GM21529 (cell line): ENCODE results near the gene SAP30.

Experiments used
- ATAC-seq: cut with Tn5 transposase; IDR thresholded peaks from one replicate; pipeline ENCODE4 v1.9.1; 2021; ENCODE audit not compliant: unreplicated experiment

The SAP30 gene

DNA sequence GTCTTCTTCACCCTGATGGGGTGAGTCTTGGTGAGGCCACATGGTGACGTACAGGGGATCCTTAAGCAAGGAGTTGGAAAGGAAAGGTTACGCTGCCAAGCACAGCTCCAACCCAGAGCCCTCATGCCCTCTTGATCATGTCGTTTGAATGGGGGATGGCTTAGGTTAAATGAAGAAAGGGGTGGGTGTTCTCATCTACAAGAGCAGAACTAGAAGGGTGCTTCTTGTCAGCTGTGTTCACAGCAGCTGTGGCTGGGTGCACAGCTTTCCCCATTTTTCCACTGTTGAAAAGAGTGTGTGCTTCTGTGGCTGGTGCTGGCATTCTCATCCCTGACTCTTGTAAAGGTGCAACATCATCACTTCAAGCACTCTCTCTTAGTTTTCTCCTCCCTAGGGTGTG lies 43.7 kb downstream of the SAP30 start:
- ATAC-seq, result no peak

- no peak for ATAC-seq
These were observed 44.3 kb downstream of the SAP30 start for GRCh38 chr4:173415092-173415491.

DNA sequence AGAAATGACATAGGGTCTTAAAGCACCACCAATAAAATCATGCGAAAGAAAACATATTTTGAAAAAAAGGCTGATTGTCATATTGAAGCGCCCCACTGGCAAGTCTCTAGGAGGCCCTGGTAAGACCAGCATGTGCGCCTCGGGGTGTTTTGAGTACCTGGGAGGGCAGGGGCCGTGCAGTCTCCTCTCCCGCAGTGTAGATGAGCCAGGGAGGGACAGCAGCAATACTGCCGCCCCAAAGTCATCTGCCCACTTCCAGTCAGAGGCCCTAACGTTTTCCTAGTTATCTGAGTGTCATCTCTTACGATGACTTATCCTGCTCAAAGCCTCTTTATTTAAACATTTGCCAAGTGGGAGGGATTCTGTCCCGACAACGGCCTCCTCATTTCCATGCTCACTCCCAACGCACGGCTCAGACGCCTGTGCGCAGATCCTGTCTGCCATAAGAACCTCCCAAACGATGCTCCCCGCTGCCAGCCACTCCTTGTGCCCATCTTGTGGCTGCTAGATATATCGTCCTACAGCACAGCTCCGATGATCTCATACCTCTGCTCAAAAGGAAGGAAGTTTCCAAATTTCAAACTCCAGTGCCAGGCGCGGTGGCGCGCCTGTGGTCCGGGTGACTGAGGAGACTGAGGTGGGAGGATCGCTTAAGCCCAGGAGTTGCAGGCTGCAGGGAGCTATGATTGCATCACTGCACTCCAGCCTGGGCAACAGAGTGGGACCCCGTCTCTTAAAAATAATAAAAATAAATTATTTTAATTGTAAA lies 45.3 kb downstream of the SAP30 start:
- no peak for ATAC-seq

- no peak for ATAC-seq
These were observed 47.1 kb downstream of the SAP30 start for GRCh38 chr4:173417833-173418232.

DNA sequence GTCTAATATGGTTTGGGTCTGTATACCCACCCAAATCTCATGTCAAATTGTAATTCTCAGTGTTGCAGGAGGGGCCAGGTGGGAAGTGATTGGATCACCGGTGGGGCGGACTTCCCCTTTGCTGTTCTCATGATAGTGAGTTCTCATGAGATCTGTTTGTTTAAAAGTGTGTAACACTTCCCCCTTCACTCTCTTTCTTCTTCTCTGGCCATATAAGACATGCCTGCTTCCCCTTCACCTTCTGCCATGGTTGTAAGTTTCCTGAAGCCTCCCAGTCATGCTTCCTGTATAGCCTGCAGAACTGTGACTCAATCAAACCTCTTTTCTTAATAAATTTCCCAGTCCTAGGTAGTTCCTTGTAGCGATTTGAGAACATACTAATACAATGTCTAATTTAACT lies 47.9 kb downstream of the SAP30 start:
- no peak for ATAC-seq

GRCh38 chr4:173420324-173420752 lies 49.6 kb downstream of the SAP30 start:
- no peak for ATAC-seq

- no peak for ATAC-seq
These were observed 50.0 kb downstream of the SAP30 start for GRCh38 chr4:173420801-173421200.

DNA sequence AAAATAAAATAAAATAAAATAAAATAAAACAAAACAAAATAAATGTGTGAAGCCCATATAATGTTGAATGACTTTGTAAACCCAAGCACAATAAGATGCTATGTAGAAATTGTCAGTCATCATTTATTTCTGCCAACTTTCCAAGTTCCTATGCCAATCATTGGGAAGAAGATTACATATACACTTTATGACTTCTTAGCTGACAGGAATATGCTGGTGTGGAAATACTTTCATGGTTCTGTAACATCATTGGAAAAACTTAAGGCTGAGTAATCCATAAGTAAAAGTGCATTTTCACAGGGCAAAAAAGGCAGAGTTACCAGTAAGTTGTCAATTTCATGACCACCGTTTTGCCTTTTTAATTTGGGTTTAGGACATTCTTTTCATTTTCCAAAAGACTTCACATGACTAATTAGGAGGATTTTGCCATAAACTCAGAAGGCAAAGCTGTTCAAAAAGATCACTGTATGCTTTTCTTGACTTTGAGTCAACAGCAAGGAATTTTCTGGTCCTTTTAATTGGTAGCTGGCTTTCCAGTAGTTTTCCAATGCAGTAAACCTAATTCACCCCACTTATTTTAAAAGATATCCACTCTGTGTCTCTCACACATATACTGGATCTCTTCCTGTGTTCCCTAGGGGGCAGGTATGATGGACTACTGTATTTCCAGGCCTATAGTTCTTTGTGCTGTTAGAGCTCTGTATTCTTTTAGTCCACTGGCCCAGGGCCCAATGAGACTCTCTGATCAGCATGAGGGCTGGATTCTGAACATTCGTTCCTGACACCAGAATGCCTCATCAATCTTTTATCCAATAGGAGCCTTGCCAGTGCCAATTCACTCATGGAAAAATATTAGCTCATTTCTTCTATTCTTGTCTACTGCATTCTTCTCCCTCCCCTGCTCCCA lies 54.4 kb downstream of the SAP30 start:
- no peak for ATAC-seq

DNA sequence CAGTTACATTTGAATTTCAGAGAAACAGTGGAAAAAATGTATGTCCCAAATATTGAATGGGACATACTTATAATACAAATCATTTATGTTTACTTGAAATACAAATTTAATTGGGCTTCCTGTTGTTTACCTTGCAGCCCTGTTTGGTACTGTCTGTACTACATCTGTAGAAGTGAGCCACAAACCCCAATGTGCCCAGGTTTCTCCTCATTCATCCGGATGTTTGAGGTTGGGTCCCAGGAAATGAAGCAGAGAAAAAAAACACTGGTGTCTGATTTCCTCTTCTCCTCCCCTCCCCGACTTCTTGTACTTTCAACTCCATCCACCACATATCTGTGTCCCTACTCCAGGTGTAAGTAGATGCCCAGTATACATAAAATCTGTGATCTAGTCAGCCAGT lies 55.3 kb downstream of the SAP30 start:
- no peak for ATAC-seq
